HG03439 (cell line): ENCODE measurements around the gene TSTD1.
A peak's percentile ranks its signal among the peaks of the same experiment; 100 is the strongest.
"Not testable (repeated sequence)": the region's sequence is repeated elsewhere in the genome, so short reads cannot be mapped to it uniquely, and the experiment has no call there.

ENCODE experiments used
- ATAC-seq: cut with Tn5 transposase; IDR thresholded peaks from one replicate; pipeline ENCODE4 v1.9.1; 2021; ENCODE audit warnings: mild to moderate bottlenecking, moderate library complexity; ENCODE audit not compliant: unreplicated experiment

Gene TSTD1

DNA sequence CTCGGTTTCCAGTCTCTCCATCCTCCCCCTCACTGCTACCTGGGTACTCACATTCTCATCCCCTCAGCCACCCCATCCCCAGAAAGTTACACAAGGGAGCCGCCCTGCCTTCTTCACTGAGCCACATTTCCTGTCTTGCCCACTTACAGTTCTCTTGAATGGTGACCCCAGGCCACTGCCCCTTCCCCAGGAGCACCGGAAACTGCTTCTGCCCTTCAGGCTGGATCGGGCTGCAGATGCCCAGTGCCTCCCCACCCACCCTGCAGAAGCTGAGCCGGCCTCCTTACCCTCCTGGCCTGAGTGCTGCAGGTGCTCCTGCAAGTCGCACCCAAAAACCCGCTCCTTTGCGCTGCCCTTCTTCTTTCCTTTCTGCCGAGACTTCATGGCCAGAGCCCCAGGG, 30.5 kb upstream of the TSTD1 start:
- ATAC-seq = no peak

DNA sequence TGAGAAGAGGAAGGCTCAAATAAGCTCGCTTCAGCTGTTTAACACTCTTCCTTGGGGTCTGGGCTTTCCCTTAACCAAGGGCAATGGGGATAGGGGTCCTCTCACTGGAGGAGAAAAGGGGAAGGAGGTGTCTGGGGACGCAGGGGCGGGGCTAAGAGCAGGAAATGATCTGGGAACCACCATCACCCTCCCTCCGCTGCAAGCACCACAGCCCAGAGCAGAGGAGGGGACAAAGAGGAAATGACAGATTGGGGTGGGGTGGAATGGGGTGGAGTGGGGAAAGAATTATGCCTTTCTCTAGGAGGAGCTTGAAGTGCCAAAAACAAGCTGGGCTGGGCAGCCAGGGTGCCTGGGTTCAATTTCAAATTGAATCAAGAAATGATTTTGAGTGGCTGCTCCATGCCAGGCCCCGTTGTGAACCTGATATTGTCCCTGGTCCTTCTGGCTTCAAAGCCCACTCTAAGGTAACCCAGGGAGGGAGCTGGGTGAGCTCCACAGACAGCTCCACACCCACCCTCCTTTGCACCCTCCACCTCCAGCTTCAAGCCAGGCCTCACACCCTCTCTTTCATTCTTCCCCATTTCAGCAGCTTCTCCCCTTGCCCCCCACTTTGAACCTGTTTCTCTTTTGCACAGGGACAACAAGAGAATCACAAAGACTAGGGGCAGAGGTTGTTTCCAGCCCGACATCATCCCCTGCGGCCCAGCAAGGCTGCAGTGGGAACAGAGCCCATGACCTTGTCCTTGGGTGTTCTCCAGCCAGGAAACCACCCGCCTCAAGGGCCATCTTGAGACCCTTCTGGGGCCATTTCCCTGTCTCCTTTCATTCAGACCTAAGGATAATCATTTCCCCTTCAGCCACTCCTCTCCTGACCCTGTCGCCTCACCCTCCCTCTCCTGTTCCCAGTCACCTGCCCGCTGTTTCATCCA, 29.8 kb upstream of the TSTD1 start:
- ATAC-seq = peak; percentile 47

DNA sequence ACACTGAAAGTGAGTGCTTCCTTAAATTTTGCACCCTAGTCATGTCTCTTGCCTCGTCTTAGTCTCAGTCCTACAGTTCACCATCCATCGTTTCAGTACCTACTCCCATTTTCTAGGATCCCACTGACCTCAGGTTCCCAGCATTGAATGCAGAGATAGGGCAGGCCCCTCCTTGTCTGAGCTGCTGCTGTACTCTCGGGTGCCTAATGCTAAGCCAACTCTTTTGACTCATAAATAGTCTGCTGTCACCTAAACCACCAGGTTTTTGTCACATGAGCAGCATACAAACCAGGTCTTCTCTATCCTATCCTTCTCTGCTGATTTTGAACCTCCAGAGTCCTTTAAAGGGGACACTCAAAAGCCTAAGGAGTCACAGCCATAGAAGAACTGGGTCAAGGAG, 27.9 kb upstream of the TSTD1 start:
- ATAC-seq = no peak

DNA sequence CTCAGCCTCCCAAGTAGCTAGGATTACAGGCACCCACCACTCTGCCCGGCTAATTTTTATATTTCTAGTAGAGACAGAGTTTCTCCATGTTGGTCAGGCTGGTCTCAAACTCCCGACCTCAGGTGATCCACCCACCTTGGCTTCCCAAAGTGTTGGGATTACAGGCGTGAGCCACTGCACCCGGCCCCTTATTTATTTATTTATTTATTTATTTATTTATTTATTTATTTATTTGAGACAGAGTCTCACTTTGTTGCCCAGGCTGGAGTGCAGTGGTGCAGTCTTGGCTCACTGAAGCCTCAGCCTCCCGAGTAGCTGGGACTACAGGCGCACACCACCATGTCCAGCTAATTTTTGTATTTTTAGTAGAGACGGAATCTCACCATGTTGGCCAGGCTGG, 26.9 kb upstream of the TSTD1 start:
- ATAC-seq = not testable (repeated sequence)

DNA sequence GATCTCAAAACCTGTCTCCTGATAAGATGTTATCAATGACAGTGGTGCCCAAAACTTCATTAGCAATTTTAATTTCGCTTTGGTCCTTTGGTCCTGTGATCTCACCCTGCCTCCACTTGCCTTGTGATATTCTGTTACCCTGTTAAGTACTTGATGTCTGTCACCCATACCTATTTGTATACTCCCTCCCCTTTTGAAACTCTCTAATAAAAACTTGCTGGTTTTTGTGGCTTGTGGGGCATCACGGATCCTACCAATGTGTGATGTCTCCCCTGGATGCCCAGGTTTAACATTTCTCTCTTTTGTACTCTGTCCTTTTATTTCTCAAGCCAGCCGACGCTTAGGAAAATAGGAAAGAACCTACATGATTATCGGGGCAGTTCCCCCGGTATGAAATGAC, 25.2 kb upstream of the TSTD1 start:
- not testable (repeated sequence) for ATAC-seq

DNA sequence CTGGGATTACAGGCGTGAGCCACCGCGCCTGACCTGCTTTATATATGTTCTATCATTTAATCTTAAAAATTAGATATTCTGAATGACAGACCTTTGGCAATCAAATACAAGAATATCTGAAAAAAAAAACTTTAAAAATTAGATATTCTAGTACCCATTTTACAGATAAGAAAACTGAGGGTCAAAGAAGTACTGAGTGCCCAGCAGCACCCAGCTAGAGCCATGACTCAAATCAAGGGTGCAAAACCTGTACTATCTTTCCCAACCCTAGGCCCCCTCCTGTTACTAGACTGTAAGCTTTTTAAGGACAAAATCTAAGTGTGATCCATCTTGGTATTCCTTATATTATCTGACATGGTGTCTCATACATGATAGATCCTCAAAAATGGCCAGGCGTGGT, 22.7 kb upstream of the TSTD1 start:
- no peak for ATAC-seq

DNA sequence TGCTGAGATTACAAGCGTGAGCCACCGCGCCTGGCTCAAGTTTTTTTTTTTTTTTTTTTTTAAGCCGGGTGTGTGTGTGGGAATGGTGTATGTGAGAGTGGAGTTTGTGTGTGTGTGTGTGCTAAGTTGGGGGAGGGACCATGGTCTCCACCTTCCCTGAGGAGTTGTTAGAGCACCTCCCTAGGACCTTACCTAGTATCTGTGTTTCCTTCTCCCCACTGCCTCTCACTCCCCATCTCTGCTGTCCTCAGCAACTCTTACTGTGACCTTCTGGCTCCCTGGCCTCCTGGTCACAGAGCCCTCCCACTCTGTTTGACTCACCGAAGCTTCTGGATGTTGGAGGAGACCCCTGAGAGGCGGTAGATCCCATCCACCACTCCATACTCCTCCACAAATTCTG, 20.5 kb upstream of the TSTD1 start:
- ATAC-seq = no peak

DNA sequence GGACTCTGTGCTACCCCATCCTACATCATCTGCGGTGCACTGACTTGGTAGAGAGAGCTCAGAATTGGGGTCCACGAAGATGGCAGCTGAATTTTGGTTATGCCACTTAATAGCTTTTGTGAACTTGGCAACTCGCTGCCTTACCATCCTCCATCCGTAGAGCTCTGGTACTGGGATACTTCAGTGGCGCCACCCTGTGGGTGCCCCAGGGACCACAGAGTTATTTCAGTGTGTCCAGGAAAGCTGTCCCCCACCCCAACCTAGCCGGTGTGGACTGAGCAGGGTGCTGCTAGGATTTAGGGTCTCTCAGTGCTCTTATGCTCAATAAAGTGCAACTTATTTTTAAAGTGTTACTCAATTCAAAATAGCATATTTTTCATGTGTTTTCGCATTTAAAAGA, 16.0 kb upstream of the TSTD1 start:
- no peak for ATAC-seq

DNA sequence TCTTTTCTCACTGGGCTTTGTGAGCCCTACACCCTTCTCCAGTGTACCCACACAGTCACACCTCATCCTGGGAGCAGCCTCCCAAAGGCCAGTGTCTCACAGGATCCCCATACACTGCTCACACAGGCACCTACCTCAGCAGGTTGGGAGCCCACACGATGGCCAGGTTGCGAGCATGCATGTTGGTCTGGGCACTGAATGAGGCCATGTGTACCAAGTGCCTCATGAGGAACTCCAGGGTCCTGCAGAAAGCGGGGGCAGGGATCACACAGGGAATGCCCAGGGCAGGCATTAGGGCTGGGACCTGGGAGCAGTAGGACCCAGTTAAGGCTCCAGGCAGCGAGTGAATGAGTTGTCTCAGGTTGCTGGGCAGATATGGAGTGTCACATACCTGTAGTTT, 15.5 kb upstream of the TSTD1 start:
- no peak for ATAC-seq

DNA sequence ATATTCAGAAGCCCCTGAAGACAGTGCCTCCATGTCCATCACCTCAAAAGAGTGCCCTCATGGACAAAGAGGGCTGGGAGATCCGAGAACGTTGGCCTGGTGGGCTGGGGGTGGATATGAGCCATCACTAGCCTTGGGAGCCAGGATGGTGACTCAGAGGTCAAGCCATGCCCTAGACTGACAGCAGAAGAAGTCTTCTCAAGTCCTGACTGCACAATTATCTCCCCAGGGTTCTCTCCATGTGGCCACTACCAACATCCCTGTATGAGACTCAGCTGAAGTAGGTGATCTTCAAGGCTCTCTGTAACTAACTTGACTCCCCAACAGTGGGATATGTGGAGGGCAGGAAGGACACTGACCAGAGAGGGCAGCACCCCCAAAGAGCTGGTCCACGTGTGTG, 14.1 kb upstream of the TSTD1 start:
- no peak for ATAC-seq

DNA sequence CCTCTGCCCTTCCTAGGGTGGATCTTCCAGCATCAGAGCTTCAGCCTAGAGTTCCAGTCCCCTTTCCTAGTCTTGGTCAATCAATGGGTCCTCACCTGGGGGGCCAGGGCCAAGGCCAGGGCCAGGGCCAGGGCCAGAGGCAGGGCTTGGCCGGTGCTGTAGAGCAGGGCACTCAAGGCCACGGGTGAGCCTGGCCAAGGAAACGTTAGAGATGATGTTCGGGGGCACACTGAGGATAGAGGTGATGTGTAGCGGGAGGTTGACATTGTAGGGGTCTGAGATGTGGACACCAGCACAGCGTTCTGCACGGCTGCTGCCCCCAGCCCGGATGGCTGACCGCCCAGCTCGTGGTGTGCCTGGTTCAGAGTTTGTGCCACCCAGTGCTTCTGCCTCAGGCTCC, 12.5 kb upstream of the TSTD1 start:
- no peak for ATAC-seq

DNA sequence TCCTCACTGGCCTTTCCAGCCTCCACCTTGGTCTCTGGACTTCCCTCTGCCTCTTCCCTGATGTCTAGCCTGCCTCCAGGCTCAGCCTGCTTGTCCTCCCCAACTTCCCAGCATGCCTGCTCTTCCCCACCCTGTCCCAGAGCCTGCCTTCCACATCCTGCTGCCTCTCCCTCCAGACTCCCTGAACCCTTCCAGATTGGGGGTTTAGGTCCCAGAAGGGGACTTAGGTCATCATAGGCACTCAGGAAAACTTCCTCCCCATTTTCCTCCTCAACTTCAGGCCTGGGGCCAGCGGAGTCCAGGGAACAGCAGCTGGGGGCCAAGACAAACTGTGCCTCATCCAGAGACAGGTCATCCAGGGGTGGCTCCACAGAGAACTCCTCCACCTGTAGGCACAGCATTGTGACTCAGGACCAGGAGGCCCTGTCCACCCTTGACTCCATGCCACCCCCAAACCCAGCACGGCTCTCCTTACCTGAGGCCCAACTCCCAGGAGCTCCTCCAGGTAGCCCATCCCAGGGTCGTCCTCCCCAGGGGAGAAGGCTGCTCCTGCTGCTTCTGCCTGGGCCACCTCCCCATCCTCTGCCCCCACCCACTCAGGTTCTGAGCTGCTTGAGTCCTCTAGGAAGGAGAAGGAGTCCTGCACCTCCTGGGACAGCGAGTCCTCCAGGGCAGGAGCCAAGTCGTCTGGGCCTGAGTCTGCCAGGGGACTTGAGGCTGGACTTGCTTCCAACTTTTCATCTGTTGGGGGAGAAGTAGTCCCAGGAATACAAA, 10.4 kb upstream of the TSTD1 start:
- no peak for ATAC-seq

DNA sequence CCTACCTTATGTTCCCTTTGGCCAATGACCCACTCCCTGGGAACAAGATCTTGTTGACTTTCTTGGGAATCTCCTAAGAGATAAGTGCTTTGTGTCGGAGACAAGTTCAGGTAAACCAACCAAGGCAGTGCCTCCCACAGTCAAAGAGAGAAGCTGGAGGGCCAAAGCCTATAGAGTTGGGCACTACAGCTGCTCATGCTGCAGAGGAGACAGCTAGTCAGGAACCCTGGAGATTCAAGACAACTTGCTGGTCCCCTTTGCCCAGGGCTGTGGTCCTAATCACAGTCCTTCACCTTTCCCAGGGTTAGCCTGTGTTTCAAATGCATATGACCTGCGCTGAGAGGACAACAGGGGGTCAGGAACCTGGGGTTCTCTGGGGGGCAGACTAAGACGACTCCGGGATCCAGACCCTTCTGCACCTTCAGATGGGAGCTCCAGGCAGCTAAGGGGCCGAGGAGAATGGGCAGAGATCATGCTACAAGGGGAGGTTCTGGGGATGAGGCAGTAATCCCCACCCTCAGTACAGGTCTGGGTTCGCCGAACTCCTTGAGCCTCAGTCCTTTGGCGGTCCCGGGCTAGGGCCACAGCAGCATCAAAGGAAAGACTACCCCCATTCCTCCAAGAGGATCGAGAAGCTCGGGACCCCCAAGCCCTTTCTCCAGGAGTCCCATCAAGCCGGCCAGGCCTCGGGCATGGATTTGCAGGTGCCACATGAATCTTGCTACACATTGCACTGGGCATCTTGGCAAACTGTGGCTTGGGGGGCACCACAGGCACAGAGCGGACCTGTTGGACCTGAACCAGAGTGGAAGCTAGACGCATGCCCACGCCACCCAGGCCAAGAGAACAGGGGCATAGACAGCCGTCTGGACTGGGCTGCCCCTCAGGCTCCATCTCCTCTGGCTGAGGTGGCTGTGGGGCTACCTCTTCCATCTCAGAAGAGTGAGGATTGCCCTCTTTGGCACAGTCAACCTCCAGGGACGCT, 9.0 kb upstream of the TSTD1 start:
- no peak for ATAC-seq

DNA sequence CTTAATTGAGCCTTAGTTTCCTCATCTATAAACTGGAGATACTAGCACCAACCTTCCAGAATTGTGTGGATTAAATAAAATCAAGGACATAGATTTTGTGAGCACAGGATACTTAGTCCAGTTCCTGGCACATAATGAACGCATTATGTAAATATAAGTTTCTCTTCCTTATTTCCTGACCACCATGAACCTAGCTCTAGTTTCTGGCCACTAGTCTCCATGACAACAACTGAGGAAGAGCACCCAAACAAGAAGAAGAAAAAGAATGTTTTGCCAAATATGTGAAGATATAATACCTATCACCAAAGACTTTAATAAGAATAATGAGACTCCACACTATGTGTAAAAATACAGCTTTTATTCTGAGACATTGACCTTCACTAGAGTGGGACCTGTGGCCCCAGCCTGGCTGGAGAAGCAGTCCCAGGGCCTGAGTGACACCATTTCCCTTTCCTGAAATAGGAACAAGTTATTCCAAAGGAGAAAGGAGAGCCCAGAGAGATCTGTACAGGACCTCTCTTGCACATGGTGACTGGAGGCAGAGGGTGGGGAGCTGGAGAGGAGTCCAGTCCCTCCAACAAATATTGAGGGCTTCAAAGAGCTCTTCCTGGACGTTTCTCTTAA, 8.0 kb upstream of the TSTD1 start:
- peak; percentile 33 for ATAC-seq

DNA sequence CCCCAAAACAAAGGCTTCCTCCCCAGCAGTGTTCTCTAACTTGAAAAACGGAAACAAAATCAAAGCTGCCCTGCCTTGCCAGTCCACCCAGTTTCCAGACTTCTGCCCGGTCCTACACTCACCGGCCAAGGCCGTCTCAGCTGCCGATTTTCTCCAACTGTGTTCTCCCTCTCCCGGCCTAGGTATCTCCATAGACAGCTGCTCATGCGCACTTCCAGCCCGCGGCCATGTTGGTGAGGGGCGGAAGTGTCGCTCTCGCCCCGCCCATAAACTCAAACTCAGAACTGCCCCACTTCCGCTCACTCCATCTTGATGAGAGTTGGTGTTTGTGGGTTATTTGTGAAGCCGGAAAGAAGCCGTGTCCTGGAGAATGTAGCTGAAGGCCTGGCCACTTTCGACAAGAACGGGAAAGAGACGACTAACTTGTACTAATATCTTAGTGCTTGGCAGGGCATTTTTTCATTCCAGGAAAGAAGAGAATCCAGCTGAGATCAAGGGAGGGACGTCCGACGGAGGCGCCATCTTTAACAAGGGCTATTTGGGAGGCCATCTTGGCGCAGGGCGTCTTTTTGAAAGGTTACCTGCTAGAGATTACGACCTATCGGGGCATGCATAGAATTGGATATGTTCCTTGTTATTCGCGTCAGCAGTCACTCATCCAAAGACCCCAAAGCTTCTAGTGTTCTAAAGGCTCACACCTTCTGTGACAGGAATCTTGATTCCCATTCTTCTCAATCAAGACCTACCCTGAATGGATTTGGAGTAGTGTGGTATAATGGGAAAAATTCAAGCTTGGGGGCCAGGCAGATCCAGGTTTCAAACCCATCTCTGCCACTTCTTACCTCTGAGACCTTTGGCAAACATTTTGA, 7.2 kb upstream of the TSTD1 start, which contains the start of gene USF1:
Gene USF1 (minus strand): TSS at position 242 of the 869 bp plus-strand sequence. CDS start 2,702 bp downstream, outside the sequence.
- peak; percentile 57 for ATAC-seq

DNA sequence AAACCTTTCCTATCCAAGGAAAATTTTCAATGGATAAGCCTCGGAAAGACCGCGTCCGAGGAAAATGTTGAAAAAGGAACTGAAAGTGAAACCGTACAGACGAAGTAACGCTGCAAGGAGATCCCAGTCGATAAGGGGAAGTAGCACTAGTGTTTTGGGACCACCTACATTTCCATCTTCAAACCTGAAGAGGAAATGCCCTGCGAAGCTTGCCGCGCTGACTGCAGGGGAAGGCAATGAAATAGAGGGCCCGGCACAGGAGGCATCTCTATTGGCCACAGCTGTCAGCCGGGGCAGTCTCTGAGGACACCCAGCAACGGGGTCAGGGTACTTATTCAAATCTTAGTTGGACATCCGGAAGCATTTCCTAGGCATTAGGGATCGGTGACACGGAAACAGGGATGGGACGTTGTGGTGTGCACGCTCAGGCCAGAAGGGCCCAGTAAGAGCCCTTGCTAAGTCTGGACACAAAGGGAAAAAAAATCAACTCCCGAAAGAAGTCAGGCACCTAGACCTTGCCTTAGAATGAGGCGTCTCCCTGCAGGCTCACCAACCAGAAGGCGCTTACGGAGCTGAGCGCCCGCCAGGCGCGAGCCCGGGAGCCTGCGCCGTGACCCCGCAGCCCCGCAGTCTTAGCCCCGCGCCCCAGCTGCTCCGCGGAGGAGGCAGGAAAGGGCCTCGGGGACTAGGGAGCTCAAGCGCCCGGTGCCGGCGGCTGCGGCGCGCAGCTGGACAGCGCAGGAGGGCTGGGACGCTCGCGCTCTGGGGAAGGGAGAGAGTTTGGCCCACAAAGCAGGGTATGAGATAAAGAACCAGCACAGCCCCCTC, 6.4 kb upstream of the TSTD1 start:
- ATAC-seq = peak; percentile 39

DNA sequence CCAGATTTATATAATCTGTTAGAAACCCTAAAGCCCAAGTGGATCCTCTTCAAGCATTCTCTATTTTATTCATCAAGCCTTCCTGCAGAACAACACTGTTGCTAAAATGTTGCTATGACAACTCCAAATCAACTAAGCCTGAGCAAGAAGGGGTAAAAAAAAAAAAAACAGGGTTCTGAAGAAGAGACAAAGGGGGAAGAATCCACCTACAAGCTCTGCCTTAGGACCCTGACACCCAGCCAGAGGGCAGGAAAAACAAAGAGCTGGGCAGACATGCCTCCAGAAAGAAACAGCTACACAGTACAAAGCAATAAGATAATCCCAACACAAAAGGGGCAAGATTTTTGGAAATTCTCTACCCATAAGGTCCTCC, 5.8 kb upstream of the TSTD1 start:
- ATAC-seq = no peak

DNA sequence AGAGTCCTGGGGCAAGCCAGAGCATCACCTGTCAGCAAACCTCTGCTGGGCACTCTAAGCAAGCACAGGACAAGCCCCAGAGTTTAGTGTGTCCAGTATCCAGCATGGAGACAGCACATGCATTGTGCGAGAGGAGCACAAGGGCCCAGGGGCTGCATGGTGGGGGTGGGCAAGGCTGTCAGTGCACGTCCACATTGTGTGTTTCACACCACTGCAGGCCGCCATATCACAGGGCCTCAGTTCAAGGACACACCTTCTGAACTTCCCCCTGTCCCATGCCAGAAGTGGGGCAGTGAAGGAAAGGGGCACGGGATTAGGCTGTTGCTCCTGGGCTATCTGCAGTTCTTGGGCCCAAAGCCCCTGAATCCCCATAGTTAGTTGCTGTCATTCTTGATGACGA, 782 bp upstream of the TSTD1 start:
- ATAC-seq = no peak

DNA sequence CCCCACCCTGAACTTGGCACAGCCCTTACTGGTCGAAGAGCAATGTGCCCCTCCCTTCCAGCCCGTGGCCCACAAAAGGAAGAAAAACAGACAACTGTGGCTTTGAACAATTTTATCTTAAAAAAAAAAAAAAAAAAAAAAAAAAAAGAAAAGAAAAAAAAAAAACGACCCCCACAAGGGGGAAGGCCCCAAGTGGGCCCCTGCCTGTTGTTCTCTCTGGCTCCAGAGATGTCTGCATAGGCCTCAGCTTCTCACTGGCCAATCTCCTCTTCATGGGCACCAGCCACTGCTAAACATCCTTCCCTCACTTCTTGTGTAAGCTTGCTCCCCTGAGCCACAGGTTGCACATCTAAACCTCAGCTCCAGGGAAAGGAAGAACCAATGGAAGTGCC, 386 bp upstream of the TSTD1 start:
- no peak for ATAC-seq
